SK-N-MC (cell line): ENCODE results near the gene FNTB.

ENCODE experiments used
- EZH2 ChIP-seq: fragments of 200-600 bp; sonication (generic); IDR thresholded peaks from one replicate; pipeline ENCODE4 v1.6.1; 2017; ENCODE audit warnings: antibody characterized with exemption
- POLR2AphosphoS5 ChIP-seq: IDR thresholded peaks from 2 replicates; pipeline ENCODE4 v1.6.1; 2012; ENCODE audit warnings: mild to moderate bottlenecking, low read depth, low read length, borderline replicate concordance

GRCh38 chr14:64952598-64953309, 33.9 kb upstream of the FNTB start:
- TF ChIP-seq EZH2 (no peak), POLR2AphosphoS5 (no peak)
